Raji (cell line): ENCODE results near the gene KRT35.

Experiments
- POLR2A ChIP-seq: IDR thresholded peaks from 2 replicates; pipeline ENCODE4 v1.6.1; 2011; ENCODE audit warnings: low read depth, low read length, control low read depth; ENCODE audit not compliant: insufficient read depth

Gene KRT35

GRCh38 chr17:41484920-41485904, 4.3 kb upstream of the KRT35 start:
- no peak for TF ChIP-seq POLR2A

- no peak for TF ChIP-seq POLR2A
Observed at GRCh38 chr17:41483991-41484826, 3.3 kb upstream of the KRT35 start.

- no peak for TF ChIP-seq POLR2A
Observed at GRCh38 chr17:41483531-41483930, 2.6 kb upstream of the KRT35 start.

- TF ChIP-seq POLR2A, result no peak
Observed at GRCh38 chr17:41480581-41480980, 370 bp downstream of the KRT35 start.

GRCh38 chr17:41480136-41480535, 815 bp downstream of the KRT35 start:
- no peak for TF ChIP-seq POLR2A

- TF ChIP-seq POLR2A, result no peak
Observed at GRCh38 chr17:41478237-41478636, 2.7 kb downstream of the KRT35 start.

- no peak for TF ChIP-seq POLR2A
Observed at GRCh38 chr17:41476866-41477815, 3.8 kb downstream of the KRT35 start.

GRCh38 chr17:41475421-41475820, 5.5 kb downstream of the KRT35 start:
- TF ChIP-seq POLR2A, result no peak

- no peak for TF ChIP-seq POLR2A
Observed at GRCh38 chr17:41474863-41475262, 6.1 kb downstream of the KRT35 start.

- TF ChIP-seq POLR2A, result no peak
Observed at GRCh38 chr17:41468346-41468745, 12.6 kb downstream of the KRT35 start.

GRCh38 chr17:41467561-41467960, 13.4 kb downstream of the KRT35 start:
- no peak for TF ChIP-seq POLR2A

GRCh38 chr17:41466988-41467387, 14.0 kb downstream of the KRT35 start, which contains the start of gene KRT32:
KRT32 (minus strand) TSS chr17:41467386; CDS start chr17:41467325, 61 bp downstream.
- no peak for TF ChIP-seq POLR2A

GRCh38 chr17:41464682-41465081, 16.3 kb downstream of the KRT35 start:
- TF ChIP-seq POLR2A, result no peak

GRCh38 chr17:41464173-41464572, 16.8 kb downstream of the KRT35 start:
- no peak for TF ChIP-seq POLR2A

GRCh38 chr17:41463746-41464145, 17.2 kb downstream of the KRT35 start:
- no peak for TF ChIP-seq POLR2A

GRCh38 chr17:41462705-41463104, 18.2 kb downstream of the KRT35 start:
- TF ChIP-seq POLR2A, result no peak
